GM23248 (cell line): ENCODE data around the gene ARTN.

Source experiments
- EZH2 ChIP-seq: fragments of 200-600 bp; sonication (generic); IDR thresholded peaks from 2 replicates; pipeline ENCODE4 v1.6.1; 2018; ENCODE audit warnings: antibody characterized with exemption, mild to moderate bottlenecking; ENCODE audit not compliant: insufficient read depth, poor library complexity, severe bottlenecking
- EZH2phosphoT487 ChIP-seq: fragments of 200-600 bp; sonication (generic); IDR thresholded peaks from 2 replicates; pipeline ENCODE4 v1.6.1; 2018; ENCODE audit warnings: antibody characterized with exemption, moderate library complexity, mild to moderate bottlenecking, low read depth; ENCODE audit not compliant: insufficient read depth

- TF ChIP-seq EZH2 = no peak
- no peak for TF ChIP-seq EZH2phosphoT487
Measured at GRCh38 chr1:43934986-43935324, 1.4 kb downstream of the ARTN start.
